BJ (cell line): ENCODE measurements around the gene DHRS3. TPM values are rescaled to one million over a fixed set of nuclear protein-coding genes. Genes with fewer than 3 reads are reported as not detected.

Experiments used
- CTCF ChIA-PET: fragments of 350-600 bp; formaldehyde crosslinking; extraction: SDS; loops from one replicate; lab custom pipeline; 2021; ENCODE audit warnings: antibody characterized with exemption, inconsistent platforms; lab: Yijun Ruan, JAX
- POLR2A ChIA-PET: fragments of 300-600 bp; sonication (Branson Sonifier 250); formaldehyde crosslinking; extraction: SDS; loops from one replicate; lab custom pipeline; 2021; ENCODE audit warnings: antibody characterized with exemption; lab: Charles Lee
- DNase-seq: peaks from one replicate; pipeline ENCODE4 v3.0.0-alpha.2; 2011; ENCODE audit warnings: low read depth
- H3K27me3 ChIP-seq: 2 replicates; pipeline ENCODE4 v1.6.0; 2011; ENCODE audit warnings: low read length; ENCODE audit not compliant: control insufficient read depth, insufficient read depth
- H3K36me3 ChIP-seq: 2 replicates; pipeline ENCODE4 v1.5.1; 2011; ENCODE audit warnings: low read length; ENCODE audit not compliant: control insufficient read depth, insufficient read depth
- H3K4me3 ChIP-seq: 2 replicates; pipeline ENCODE4 v1.5.1; 2011; ENCODE audit warnings: low read depth, mild to moderate bottlenecking, control low read depth, low read length
- polyA plus RNA-seq: library from polyadenylated mRNA; depleted of rRNA; stranded (reverse); fragments of >200 nt; gene quantifications from 2 replicates; pipeline ENCODE4 v1.2.3, GENCODE V29; 2011
- TF ChIP-seq, protein P1 (sequence below): IDR thresholded peaks from 2 replicates; pipeline ENCODE4 v1.5.1; 2011; ENCODE audit warnings: low read depth, mild to moderate bottlenecking, control low read depth, inconsistent platforms, low read length, moderate library complexity; ENCODE audit not compliant: insufficient read depth

DHRS3 gene
- polyA plus RNA-seq, 1 experiment = 224 TPM

DNA sequence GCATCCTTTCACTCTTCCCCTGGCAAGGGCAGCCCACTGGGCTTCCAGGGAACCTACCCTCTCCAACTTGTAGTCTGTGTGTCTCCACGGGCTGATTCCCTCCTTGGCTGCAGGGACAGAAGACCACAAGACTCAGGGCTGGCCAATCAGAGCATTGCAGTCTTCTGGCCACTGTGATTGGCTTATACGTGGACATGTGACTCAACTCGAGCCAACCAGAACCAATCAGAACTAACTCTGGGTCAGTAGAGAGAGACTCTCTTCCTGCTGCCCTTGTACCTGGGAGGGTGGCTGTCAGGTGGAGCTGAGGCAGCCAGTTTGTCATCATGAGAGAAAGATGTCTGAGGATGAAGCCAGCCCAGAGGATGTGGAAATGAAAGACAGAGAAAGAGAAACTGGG is 64.0 kb downstream of the DHRS3 start:
- POLR2A ChIA-PET = no interaction called here
- H3K36me3 ChIP-seq = no peaks in the 10 kb centered on the region
- H3K27me3 ChIP-seq = no peaks in the 10 kb centered on the region
- CTCF ChIA-PET = no interaction called here
- DNase-seq = no peak
- H3K4me3 ChIP-seq = no peak overlapping the region
- TF ChIP-seq, protein P1, sequence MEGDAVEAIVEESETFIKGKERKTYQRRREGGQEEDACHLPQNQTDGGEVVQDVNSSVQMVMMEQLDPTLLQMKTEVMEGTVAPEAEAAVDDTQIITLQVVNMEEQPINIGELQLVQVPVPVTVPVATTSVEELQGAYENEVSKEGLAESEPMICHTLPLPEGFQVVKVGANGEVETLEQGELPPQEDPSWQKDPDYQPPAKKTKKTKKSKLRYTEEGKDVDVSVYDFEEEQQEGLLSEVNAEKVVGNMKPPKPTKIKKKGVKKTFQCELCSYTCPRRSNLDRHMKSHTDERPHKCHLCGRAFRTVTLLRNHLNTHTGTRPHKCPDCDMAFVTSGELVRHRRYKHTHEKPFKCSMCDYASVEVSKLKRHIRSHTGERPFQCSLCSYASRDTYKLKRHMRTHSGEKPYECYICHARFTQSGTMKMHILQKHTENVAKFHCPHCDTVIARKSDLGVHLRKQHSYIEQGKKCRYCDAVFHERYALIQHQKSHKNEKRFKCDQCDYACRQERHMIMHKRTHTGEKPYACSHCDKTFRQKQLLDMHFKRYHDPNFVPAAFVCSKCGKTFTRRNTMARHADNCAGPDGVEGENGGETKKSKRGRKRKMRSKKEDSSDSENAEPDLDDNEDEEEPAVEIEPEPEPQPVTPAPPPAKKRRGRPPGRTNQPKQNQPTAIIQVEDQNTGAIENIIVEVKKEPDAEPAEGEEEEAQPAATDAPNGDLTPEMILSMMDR = no peak

DNA sequence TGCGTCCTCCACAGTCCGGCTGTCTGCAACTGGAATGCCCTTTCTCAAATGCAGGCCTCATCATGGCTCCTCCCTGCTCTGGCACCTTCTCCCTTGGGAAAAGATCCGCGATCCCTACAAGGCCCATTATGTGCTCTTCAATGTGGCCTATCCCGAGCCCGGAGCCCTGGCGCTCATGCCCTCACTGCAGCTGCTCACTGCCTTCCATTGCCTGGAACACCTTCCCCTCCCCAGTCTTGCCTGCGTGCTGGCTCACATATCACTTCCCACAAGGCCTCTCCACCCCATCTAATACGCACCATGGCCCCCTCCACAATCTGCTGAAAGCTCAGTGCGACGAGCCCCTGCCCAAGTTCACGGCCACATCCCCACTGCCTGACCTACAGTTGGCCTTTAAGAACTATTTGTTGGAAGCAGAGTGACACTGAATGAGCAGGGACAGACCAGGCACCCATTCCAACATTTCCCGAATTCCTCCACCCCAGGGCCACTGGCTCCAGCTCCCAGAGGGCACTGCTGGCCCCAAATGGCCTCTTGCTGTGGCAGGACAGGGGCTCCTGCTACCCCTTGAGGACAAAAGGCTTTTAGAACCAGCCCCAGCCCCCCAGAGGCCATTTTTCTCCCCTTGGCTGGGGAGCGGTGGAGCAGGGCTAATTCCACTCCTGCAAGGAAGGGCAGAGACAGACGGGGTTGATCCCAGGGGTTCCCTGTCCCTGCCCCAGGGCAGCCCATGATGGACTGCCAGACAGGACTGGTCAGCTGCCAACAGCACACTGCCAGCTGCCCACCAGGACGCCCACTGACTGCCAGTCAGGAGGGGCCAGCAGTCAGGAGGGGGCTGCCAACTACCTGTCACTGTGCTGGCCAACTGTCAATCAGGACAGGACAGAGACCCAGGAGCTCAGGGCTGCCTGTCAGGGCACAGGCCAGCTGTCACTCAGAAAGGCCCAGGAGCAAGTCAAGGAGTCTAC is 64.8 kb downstream of the DHRS3 start:
- Histone ChIP-seq H3K27me3 (no peaks in the 10 kb centered on the region), H3K36me3 (no peaks in the 10 kb centered on the region), H3K4me3 (no peak overlapping the region)
- POLR2A ChIA-PET = no interaction called here
- CTCF ChIA-PET = no interaction called here
- TF ChIP-seq, protein P1 = no peak
- no peak for DNase-seq

DNA sequence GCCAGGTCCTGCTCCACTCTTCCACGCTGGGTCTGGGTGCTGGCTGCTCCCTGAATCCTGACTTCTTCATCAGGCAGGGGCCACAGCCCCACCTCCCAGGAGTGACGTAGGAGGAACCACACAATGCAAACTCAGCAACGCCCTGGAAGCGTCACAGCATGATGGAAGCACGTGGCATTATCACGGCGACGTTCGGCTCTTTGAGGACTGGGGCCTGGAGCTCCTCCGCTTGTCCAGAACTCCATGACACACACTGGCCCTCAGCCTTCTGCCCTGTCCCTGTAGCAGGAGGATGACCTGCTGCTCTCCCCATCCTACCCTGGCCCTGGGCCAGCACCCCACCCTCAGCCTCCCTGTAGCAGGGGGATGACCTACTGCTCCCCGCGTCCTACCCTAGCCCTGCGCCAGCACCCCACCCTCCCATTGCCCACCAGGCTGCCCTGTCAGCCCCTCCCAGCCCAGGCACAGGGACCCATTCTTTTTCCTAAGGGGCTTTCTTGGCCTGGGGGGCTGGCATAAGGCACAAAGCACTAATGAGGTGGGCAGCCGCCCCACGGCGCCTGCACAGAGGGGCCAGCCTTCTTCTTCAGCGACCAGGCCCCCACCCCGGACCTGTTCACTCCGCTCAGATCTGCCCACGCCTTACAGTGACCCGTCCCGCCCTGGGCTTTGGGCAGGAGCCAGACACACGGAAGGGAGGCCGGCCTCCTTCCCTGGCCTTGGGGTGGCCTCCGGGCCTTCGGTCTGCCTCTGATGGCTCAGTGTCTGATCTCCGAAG is 65.7 kb downstream of the DHRS3 start:
- DNase-seq = no peak
- TF ChIP-seq, protein P1 = no peak
- no peaks in the 10 kb centered on the region for H3K27me3 ChIP-seq
- CTCF ChIA-PET = no interaction called here
- no peaks in the 10 kb centered on the region for H3K36me3 ChIP-seq
- H3K4me3 ChIP-seq = no peak overlapping the region
- POLR2A ChIA-PET = no interaction called here

DNA sequence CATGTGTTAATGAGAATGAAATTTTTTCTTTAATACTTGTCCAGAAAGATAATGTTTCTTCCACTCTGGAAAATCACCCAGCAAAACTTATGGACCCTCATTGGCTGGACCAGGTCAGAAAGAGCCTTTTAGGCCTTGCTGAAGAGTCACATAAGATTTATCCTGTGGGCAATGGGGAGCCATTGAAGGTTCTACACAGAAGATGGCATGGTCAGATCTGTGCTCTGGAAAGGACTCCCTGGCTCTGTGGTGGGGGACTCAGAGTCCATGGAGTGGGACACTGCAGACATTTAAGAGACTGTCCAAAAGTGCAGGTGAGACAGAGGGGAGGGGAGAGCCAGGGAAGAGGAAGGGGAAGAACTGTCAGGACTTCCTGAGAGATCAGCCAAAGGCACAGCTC is 66.4 kb downstream of the DHRS3 start:
- POLR2A ChIA-PET = no interaction called here
- CTCF ChIA-PET = no interaction called here

More for the DNA sequence above, 66.4 kb downstream of the DHRS3 start:
- DNase-seq = no peak
- TF ChIP-seq, protein P1 = no peak
- Histone ChIP-seq H3K4me3 (no peak overlapping the region), H3K36me3 (no peaks in the 10 kb centered on the region), H3K27me3 (no peaks in the 10 kb centered on the region)
